Epithelial cell of proximal tubule (primary cell): ENCODE data around the gene NDUFB6. TPM values are rescaled to one million over a fixed set of nuclear protein-coding genes. Genes with fewer than 3 reads are reported as not detected.

Source experiments
- DNase-seq: peaks from one replicate; pipeline ENCODE4 v3.0.0-alpha.2; 2011; ENCODE audit warnings: low read depth
- H3K4me3 ChIP-seq: 2 replicates; pipeline ENCODE4 v1.5.1; 2011; ENCODE audit warnings: low read depth, mild to moderate bottlenecking, low read length
- total RNA-seq: library from RNA; depleted of rRNA; stranded (reverse); fragments of >200 nt; gene quantifications from 2 replicates; pipeline ENCODE4 v1.2.3, GENCODE V29; 2015
- TF ChIP-seq, protein P1 (sequence below): conservative IDR thresholded peaks from 2 replicates; pipeline ENCODE4 v1.5.1; 2012; ENCODE audit warnings: low read depth, mild to moderate bottlenecking, low read length

NDUFB6 gene
- total RNA-seq, 1 donor from 2014 or later = 80.8 TPM

DNA sequence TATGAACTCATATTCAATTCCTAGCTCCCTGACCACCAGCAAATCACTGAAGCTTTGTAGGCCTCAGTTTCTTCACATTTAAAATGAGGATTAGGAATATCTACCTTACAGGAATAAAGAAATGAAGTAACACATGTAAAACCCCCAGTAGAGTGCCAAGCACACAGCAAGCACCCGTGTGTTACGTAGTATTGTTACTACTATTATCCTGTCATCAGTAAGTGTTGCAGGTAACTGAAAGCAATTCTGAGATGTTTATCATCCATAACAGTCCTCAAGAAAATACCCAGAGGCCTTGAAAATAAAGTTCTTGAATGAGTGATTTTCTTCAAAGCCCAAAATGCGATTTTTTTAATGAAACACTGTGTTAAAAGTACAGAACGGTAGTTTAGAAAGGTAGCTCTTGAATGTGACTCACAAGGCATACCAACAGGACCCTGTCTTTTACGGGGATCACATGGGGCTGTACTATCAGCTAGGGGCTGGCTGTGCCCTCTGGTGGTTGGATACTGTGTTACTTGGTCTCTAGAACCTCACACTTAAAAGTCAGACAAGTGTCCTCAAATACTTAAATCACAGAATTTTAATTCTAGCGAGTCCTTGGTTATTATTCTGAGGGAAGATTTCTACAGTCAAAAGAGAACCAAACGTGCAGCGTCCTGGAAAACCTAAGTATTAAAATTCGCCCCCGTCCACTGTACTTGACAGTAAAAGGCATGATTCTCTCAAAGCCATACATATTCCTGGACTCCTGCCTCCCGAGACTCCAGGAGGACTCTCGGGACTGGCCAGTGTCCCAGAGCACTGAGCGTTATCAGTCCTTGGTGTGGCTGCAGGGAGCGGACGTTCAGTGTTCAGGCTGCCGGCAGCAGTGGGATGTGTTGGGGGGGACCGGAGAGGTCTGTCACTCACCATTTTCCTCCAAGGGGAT is 725 bp downstream of the NDUFB6 start:
- TF ChIP-seq, protein P1, sequence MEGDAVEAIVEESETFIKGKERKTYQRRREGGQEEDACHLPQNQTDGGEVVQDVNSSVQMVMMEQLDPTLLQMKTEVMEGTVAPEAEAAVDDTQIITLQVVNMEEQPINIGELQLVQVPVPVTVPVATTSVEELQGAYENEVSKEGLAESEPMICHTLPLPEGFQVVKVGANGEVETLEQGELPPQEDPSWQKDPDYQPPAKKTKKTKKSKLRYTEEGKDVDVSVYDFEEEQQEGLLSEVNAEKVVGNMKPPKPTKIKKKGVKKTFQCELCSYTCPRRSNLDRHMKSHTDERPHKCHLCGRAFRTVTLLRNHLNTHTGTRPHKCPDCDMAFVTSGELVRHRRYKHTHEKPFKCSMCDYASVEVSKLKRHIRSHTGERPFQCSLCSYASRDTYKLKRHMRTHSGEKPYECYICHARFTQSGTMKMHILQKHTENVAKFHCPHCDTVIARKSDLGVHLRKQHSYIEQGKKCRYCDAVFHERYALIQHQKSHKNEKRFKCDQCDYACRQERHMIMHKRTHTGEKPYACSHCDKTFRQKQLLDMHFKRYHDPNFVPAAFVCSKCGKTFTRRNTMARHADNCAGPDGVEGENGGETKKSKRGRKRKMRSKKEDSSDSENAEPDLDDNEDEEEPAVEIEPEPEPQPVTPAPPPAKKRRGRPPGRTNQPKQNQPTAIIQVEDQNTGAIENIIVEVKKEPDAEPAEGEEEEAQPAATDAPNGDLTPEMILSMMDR = peak; percentile 90
- DNase-seq = no peak
- H3K4me3 ChIP-seq = peak overlapping the region; percentile 99

- no peak for DNase-seq
- TF ChIP-seq, protein P1 = no peak
- no peak overlapping the region for H3K4me3 ChIP-seq
Measured at GRCh38 chr9:32570262-32570661, 2.7 kb downstream of the NDUFB6 start.

DNA sequence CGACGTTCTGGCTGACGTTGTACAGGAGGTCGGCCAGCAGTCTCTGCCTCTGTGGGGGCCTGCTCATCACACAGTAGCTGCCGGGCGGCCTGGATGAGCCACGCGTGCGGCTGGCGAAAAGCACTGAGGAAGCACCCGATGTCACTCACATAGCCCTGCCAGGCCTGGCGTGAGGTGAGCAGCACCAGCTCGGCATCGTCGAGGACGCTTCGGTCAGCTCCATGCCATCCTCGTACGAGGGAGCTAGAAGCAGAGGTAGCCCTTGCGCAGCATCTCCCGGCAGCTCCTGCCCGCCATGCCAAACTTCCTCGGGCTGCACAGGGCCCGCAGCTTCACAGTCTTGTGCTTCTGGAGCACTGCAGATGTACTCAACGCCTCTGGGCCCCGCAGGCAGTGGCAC is 6.2 kb downstream of the NDUFB6 start:
- H3K4me3 ChIP-seq = no peak overlapping the region
- TF ChIP-seq, protein P1 = no peak
- DNase-seq = no peak

- TF ChIP-seq, protein P1 = no peak
- H3K4me3 ChIP-seq = no peak overlapping the region
- no peak for DNase-seq
Measured at GRCh38 chr9:32565967-32566366, 7.0 kb downstream of the NDUFB6 start.

GRCh38 chr9:32558408-32558934 is 14.5 kb downstream of the NDUFB6 start:
- no peak for DNase-seq
- H3K4me3 ChIP-seq = no peak overlapping the region
- TF ChIP-seq, protein P1 = no peak

DNA sequence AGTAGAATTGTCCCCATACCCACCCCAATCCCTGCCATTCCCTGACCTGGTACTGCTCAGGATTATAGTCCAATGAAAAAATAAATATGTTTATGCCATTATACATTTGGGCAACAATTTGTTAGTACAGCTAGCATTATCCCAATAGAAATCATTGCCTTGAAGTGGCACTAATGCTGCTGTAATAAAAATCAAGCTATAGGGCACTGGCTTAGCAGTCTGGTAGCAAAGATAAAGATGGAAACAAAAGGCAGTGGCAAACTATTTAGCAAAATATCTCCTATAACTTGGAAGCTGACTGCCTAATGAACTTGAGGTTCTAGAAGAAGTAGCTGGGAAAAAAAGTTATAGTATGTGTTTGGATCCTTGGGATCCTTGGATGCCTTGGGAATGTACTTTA is 18.4 kb downstream of the NDUFB6 start:
- no peak for DNase-seq
- no peak overlapping the region for H3K4me3 ChIP-seq
- TF ChIP-seq, protein P1 = no peak
